H1 (cell line): ENCODE data around the gene ZC3H18. TPM values are rescaled to one million over a fixed set of nuclear protein-coding genes. Genes with fewer than 3 reads are reported as not detected.

ENCODE experiments used
- CTCF ChIA-PET: fragments of 300-600 bp; sonication (Branson Sonifier 250); formaldehyde crosslinking; loops from one replicate; lab custom pipeline; 2021; ENCODE audit not compliant: partially characterized antibody; lab: Charles Lee
- POLR2A ChIA-PET: fragments of 300-600 bp; sonication (Branson Sonifier 250); formaldehyde crosslinking; loops from one replicate; lab custom pipeline; 2021; ENCODE audit warnings: inconsistent platforms; ENCODE audit not compliant: partially characterized antibody; lab: Charles Lee
- DNase-seq, 2 experiments: peaks; one replicate each; pipeline versions ENCODE4 v3.0.0 to v3.0.0-alpha.2; 2010 to 2022; ENCODE audit warnings: low spot score in 2 of 2, low read depth in 1 of 2, mixed read lengths in 1 of 2
- FAIRE-seq: peaks from 2 replicates; lab custom pipeline; 2011; peaks lifted over from hg19 to GRCh38; lab: Jason Lieb, UNC
- H2AFZ ChIP-seq: 2 replicates; pipeline ENCODE4 v1.8.1; 2012; ENCODE audit warnings: low read length, inconsistent platforms
- H2AK5ac ChIP-seq: 2 replicates; pipeline ENCODE4 v1.6.1; 2013; ENCODE audit warnings: low read depth, low read length
- H2BK120ac ChIP-seq: replicated peaks from 2 replicates; pipeline ENCODE3; 2013; ENCODE audit warnings: low read depth, low read length, inconsistent platforms
- H2BK12ac ChIP-seq: 2 replicates; pipeline ENCODE4 v1.6.1; 2013; ENCODE audit warnings: low read depth, low read length
- H2BK15ac ChIP-seq: 2 replicates; pipeline ENCODE4 v1.6.1; 2013; ENCODE audit warnings: low read length
- H2BK20ac ChIP-seq: 2 replicates; pipeline ENCODE4 v1.6.1; 2013; ENCODE audit warnings: low read length
- H2BK5ac ChIP-seq: 2 replicates; pipeline ENCODE4 v1.6.1; 2013; ENCODE audit warnings: low read depth, low read length
- H3K14ac ChIP-seq: 2 replicates; pipeline ENCODE4 v1.6.1; 2013; ENCODE audit warnings: inconsistent platforms; ENCODE audit not compliant: insufficient read length
- H3K18ac ChIP-seq: 2 replicates; pipeline ENCODE4 v1.6.1; 2013; ENCODE audit warnings: low read length; ENCODE audit errors: extremely low read depth
- H3K23ac ChIP-seq: 2 replicates; pipeline ENCODE4 v1.6.1; 2013; ENCODE audit warnings: inconsistent platforms; ENCODE audit not compliant: insufficient read length
- H3K23me2 ChIP-seq: 2 replicates; pipeline ENCODE4 v1.6.1; 2013; ENCODE audit warnings: low read depth, low read length
- H3K27ac ChIP-seq: 2 replicates; pipeline ENCODE4 v1.6.1; 2011; ENCODE audit warnings: low read depth, low read length, inconsistent platforms
- H3K27me3 ChIP-seq, 4 experiments: replicated peaks in 1 of 4; 1 replicate in 1 of 4; 2 replicates in 3 of 4; pipeline versions ENCODE4 v1.6.1 to v1.8.1; 2011 to 2013; ENCODE audit warnings: low read length in 3 of 4, mild to moderate bottlenecking in 3 of 4, inconsistent platforms in 2 of 4, mixed read lengths in 2 of 4, moderate library complexity in 1 of 4; ENCODE audit not compliant: control insufficient read depth in 3 of 4, insufficient read depth in 3 of 4; ENCODE audit errors: extremely low read depth in 1 of 4
- H3K36me3 ChIP-seq, 4 experiments: 2 replicates each; pipeline versions ENCODE4 v1.6.1 to v1.8.1; 2011 to 2013; ENCODE audit warnings: mild to moderate bottlenecking in 4 of 4, low read length in 3 of 4, moderate library complexity in 2 of 4, control low read depth in 1 of 4, inconsistent platforms in 1 of 4; ENCODE audit not compliant: insufficient read depth in 4 of 4, control insufficient read depth in 2 of 4
- H3K4ac ChIP-seq: replicated peaks from 2 replicates; pipeline ENCODE3; 2013; ENCODE audit warnings: low read length, low read depth, mixed read lengths, inconsistent platforms; ENCODE audit not compliant: insufficient read length
- H3K4me1 ChIP-seq, 4 experiments: replicated peaks in 1 of 4; 1 replicate in 1 of 4; 2 replicates in 3 of 4; pipeline versions ENCODE4 v1.6.1 to v1.8.1; 2011 to 2013; ENCODE audit warnings: low read length in 3 of 4, inconsistent platforms in 2 of 4, mixed read lengths in 1 of 4; ENCODE audit not compliant: insufficient read depth in 4 of 4, control insufficient read depth in 3 of 4
- H3K4me2 ChIP-seq, 2 experiments: 2 replicates each; pipeline versions ENCODE4 v1.6.1 to v1.8.1; 2011 to 2013; ENCODE audit warnings: low read depth in 2 of 2, low read length in 2 of 2, control low read depth in 1 of 2, inconsistent platforms in 1 of 2, mild to moderate bottlenecking in 1 of 2; ENCODE audit not compliant: insufficient read depth in 1 of 2
- H3K4me3 ChIP-seq, 4 experiments: fragments of 200-600, 300-600 bp in 1 of 4; sonication (generic), shearing (Covaris generic), sonication (Bioruptor Twin) in 1 of 4; 2 replicates each; pipeline versions ENCODE4 v1.5.1 to v1.8.1; 2011 to 2016; ENCODE audit warnings: low read length in 4 of 4, low read depth in 3 of 4, control low read depth in 2 of 4, inconsistent platforms in 2 of 4, mild to moderate bottlenecking in 2 of 4, mixed read lengths in 1 of 4, moderate library complexity in 1 of 4; ENCODE audit not compliant: insufficient read depth in 2 of 4; ENCODE audit errors: extremely low read depth in 1 of 4
- H3K56ac ChIP-seq: replicated peaks from 2 replicates; pipeline ENCODE3; 2013; ENCODE audit warnings: low read depth, mild to moderate bottlenecking, mixed read lengths, low read length, inconsistent platforms; ENCODE audit not compliant: insufficient read length
- H3K79me1 ChIP-seq: 2 replicates; pipeline ENCODE4 v1.6.1; 2013; ENCODE audit warnings: low read depth, low read length, control low read depth
- H3K79me2 ChIP-seq, 2 experiments: 2 replicates each; pipeline versions ENCODE4 v1.6.1 to v1.8.1; 2012 to 2013; ENCODE audit warnings: low read length in 2 of 2, mild to moderate bottlenecking in 2 of 2, inconsistent platforms in 1 of 2; ENCODE audit not compliant: insufficient read depth in 2 of 2, control insufficient read depth in 1 of 2
- H3K9ac ChIP-seq, 4 experiments: replicated peaks in 1 of 4; 1 replicate in 1 of 4; 2 replicates in 3 of 4; pipeline versions ENCODE4 v1.6.1 to v1.8.1; 2011 to 2013; ENCODE audit warnings: low read depth in 3 of 4, low read length in 3 of 4, control low read depth in 2 of 4, mild to moderate bottlenecking in 2 of 4, moderate library complexity in 2 of 4, inconsistent platforms in 1 of 4; ENCODE audit errors: extremely low read depth in 1 of 4
- H3K9me3 ChIP-seq, 2 experiments: 2 replicates each; pipeline versions ENCODE4 v1.6.1 to v1.8.1; 2012 to 2013; ENCODE audit warnings: mild to moderate bottlenecking in 2 of 2, moderate library complexity in 2 of 2, control low read depth in 1 of 2, inconsistent platforms in 1 of 2, low read depth in 1 of 2, low read length in 1 of 2, mixed read lengths in 1 of 2; ENCODE audit not compliant: insufficient read depth in 2 of 2
- H4K20me1 ChIP-seq, 2 experiments: replicated peaks in 1 of 2; 2 replicates each; pipeline versions ENCODE3 to v1.8.1; 2011 to 2013; ENCODE audit warnings: inconsistent platforms in 2 of 2, low read length in 2 of 2, mild to moderate bottlenecking in 1 of 2; ENCODE audit not compliant: insufficient read depth in 2 of 2, control insufficient read depth in 1 of 2
- H4K5ac ChIP-seq: 2 replicates; pipeline ENCODE4 v1.6.1; 2013; ENCODE audit warnings: low read length, low read depth, mixed read lengths, inconsistent platforms; ENCODE audit not compliant: insufficient read length
- H4K8ac ChIP-seq: 2 replicates; pipeline ENCODE4 v1.8.0; 2013; ENCODE audit warnings: mild to moderate bottlenecking, moderate library complexity, low read length, inconsistent platforms; ENCODE audit not compliant: insufficient read depth; ENCODE audit errors: extremely low read depth
- H4K91ac ChIP-seq: replicated peaks from 2 replicates; pipeline ENCODE3; 2013; ENCODE audit warnings: low read length, mixed read lengths, inconsistent platforms; ENCODE audit not compliant: insufficient read length
- CBX5 ChIP-seq: fragments of 300-800, 300-1000 bp; sonication (generic); IDR thresholded peaks from 2 replicates; pipeline ENCODE4 v1.7.1; 2016; ENCODE audit warnings: antibody characterized with exemption, low read length, low read depth
- RAD21 ChIP-seq, 2 experiments: IDR thresholded peaks in 1 of 2; conservative IDR thresholded peaks in 1 of 2; 2 replicates each; pipeline ENCODE4 v1.6.1; 2011; ENCODE audit warnings: low read depth in 2 of 2, low read length in 2 of 2, improper control_type of control experiment in 1 of 2, inconsistent platforms in 1 of 2, mild to moderate bottlenecking in 1 of 2, moderate library complexity in 1 of 2
- WGBS, 2 experiments: shearing (Covaris generic) in 1 of 2; methylation state at CpG; one replicate each; pipeline versions ENCODE4 v1.1.6 to v1.1.7; 2013 to 2015; ENCODE audit warnings: low lambda C conversion rate in 2 of 2, mixed read lengths in 2 of 2, inconsistent platforms in 1 of 2, low coverage in 1 of 2, missing lambda C conversion rate in 1 of 2; ENCODE audit not compliant: insufficient replicate concordance in 2 of 2, insufficient coverage in 1 of 2, insufficient read length in 1 of 2; ENCODE audit errors: extremely low coverage in 1 of 2, missing lambda C conversion rate in 1 of 2; 5-methylcytosine and 5-hydroxymethylcytosine counted together
- polyA plus RNA-seq, 7 experiments: library from polyadenylated mRNA; depleted of rRNA in 3 of 7; stranded (reverse) in 5 of 7; unstranded in 2 of 7; fragments of >200 nt in 5 of 7; fragments of 200-250 nt in 2 of 7; gene quantifications; 1 replicate in 5 of 7; 2 replicates in 1 of 7; 4 replicates in 1 of 7; pipeline versions ENCODE4 v1.2.1 to v1.2.3, GENCODE V29; 2011 to 2013; ENCODE audit warnings: missing spikeins in 2 of 7, mixed read lengths in 2 of 7
- total RNA-seq: library from RNA; stranded (reverse); fragmentation: NEBNext Ultra II Directional; extraction: Animal tissue kit (Norgen Biotek cat#: 25700); gene quantifications from 2 replicates; pipeline ENCODE4 v1.2.1, GENCODE V29; 2021

The ZC3H18 gene
- total and polyA plus RNA-seq, 2 of the 8 experiments (the other 6 are each of a cell fraction or from before 2014, with no cell fraction given), result 12.1 to 73.2 TPM

GRCh38 chr16:88581033-88581432 lies 10.8 kb downstream of the ZC3H18 start:
- Histone ChIP-seq H2BK20ac (no peak overlapping the region), H4K20me1 (peaks cover 38 to 39% of the 10 kb centered on the region in 2 experiments)
- TF ChIP-seq RAD21 (IDR thresholded peaks at IDR 0.05 in 1 of 2, conservative IDR thresholded peaks at IDR 0.05 in 1 of 2; ENCODE audit: low read depth in 2 of 2, low read length in 2 of 2) (no peak), CBX5 (no peak)

More at GRCh38 chr16:88581033-88581432, 10.8 kb downstream of the ZC3H18 start:
- Histone ChIP-seq H3K4me3 (no peak overlapping the region), H2BK5ac (no peak overlapping the region), H3K4me1 (no peaks in the 10 kb centered on the region), H4K5ac (no peak overlapping the region), H3K4ac (no peak overlapping the region), H3K56ac (no peak overlapping the region), H3K27ac (no peak overlapping the region), H3K14ac (no peak overlapping the region), H3K4me2 (no peak overlapping the region), H2BK15ac (no peak overlapping the region), H4K91ac (no peak overlapping the region), H2BK120ac (no peak overlapping the region), H3K18ac (no peak overlapping the region), H2AK5ac (no peak overlapping the region), H2BK12ac (no peak overlapping the region), H3K27me3 (no peaks in the 10 kb centered on the region), H2AFZ (no peak overlapping the region), H3K23me2 (no peaks in the 10 kb centered on the region), H3K9ac (no peak overlapping the region), H3K79me1 (peaks cover 19% of the 10 kb centered on the region), H3K23ac (no peak overlapping the region), H4K8ac (no peak overlapping the region), H3K36me3 (peaks cover 2 to 31% (median 15%) of the 10 kb centered on the region in 4 experiments; a peak in 7 of 8 replicates), H3K9me3 (no peaks in the 10 kb centered on the region), H3K79me2 (peaks cover 5 to 87% of the 10 kb centered on the region in 2 experiments; a peak in 3 of 4 replicates)
- FAIRE-seq, result no peak
- POLR2A ChIA-PET, result no interaction called here
- CTCF ChIA-PET, result interaction anchor here (1.3 to 1.4 kb wide), 2 partner anchors 9 to 12 kb away, joined by 4 to 5 read pairs; no protein-coding TSS in a partner anchor
- DNase-seq, result no peak
- 96% methylated on average over 4 of the region's 4 CpGs; no CpG with 5 or more reads in 1 of the 2 experiments for WGBS, 2 experiments
